HEK293 (cell line): ENCODE measurements around the gene PAAF1.

Experiments
- CTCF ChIA-PET: fragments of 350-600 bp; formaldehyde crosslinking; extraction: SDS; loops from one replicate; lab custom pipeline; 2021; ENCODE audit warnings: antibody characterized with exemption; lab: Yijun Ruan, JAX
- POLR2A ChIA-PET: fragments of 300-600 bp; formaldehyde crosslinking; extraction: SDS; loops from one replicate; lab custom pipeline; 2020; ENCODE audit warnings: antibody characterized with exemption, inconsistent platforms; lab: Yijun Ruan, JAX
- H3K27ac ChIP-seq: fragments of 200-500 bp; sonication (Bioruptor generic); 2 replicates; pipeline ENCODE4 v1.5.1; 2014; ENCODE audit warnings: low read depth, low read length, control low read depth, inconsistent platforms; ENCODE audit errors: extremely low read depth
- H3K36me3 ChIP-seq, 2 experiments: fragments of 200-500 bp in 1 of 2; sonication (Bioruptor generic) in 1 of 2; 1 replicate in 1 of 2; 2 replicates in 1 of 2; pipeline ENCODE4 v1.5.1; 2014 to 2017; ENCODE audit warnings: inconsistent platforms in 2 of 2, low read length in 2 of 2; ENCODE audit not compliant: control insufficient read depth in 2 of 2, insufficient read depth in 1 of 2
- H3K4me1 ChIP-seq: fragments of 200-500 bp; sonication (Bioruptor generic); 2 replicates; pipeline ENCODE4 v1.5.1; 2014; ENCODE audit warnings: mild to moderate bottlenecking, low read length, inconsistent platforms; ENCODE audit not compliant: control insufficient read depth, insufficient read depth
- H3K4me3 ChIP-seq: 2 replicates; pipeline ENCODE4 v1.5.1; 2011; ENCODE audit warnings: low read depth, mild to moderate bottlenecking, control low read depth, low read length, moderate library complexity
- H3K9me3 ChIP-seq: fragments of 200-500 bp; sonication (Bioruptor generic); 2 replicates; pipeline ENCODE4 v1.5.1; 2014; ENCODE audit warnings: low read depth, low read length, inconsistent platforms; ENCODE audit not compliant: control insufficient read depth, insufficient read depth
- IKZF3 ChIP-seq: fragments of 450-650 bp; IDR thresholded peaks from 2 replicates; pipeline ENCODE4 v1.5.0; 2018; ENCODE audit warnings: missing biosample characterization, mild to moderate bottlenecking, missing genetic modification characterization, moderate library complexity
- SP3 ChIP-seq: fragments of 450-650 bp; formaldehyde crosslinking; IDR thresholded peaks from 2 replicates; pipeline ENCODE4 v1.5.1; 2016; ENCODE audit warnings: missing biosample characterization, missing genetic modification characterization
- TCF7L2 ChIP-seq: IDR thresholded peaks from 2 replicates; pipeline ENCODE4 v1.6.1; 2011; ENCODE audit warnings: low read depth, mild to moderate bottlenecking, inconsistent platforms, low read length, moderate library complexity, borderline replicate concordance
- ZBTB17 ChIP-seq: fragments of 450-650 bp; formaldehyde crosslinking; IDR thresholded peaks from 2 replicates; pipeline ENCODE4 v1.5.1; 2016; ENCODE audit warnings: missing biosample characterization, missing genetic modification characterization
- ZNF266 ChIP-seq: fragments of 450-650 bp; formaldehyde crosslinking; IDR thresholded peaks from 2 replicates; pipeline ENCODE4 v1.5.1; 2016; ENCODE audit warnings: missing biosample characterization, missing genetic modification characterization, low read depth
- ZNF596 ChIP-seq: fragments of 450-650 bp; IDR thresholded peaks from 2 replicates; pipeline ENCODE4 v1.5.0; 2018; ENCODE audit warnings: missing biosample characterization, mild to moderate bottlenecking, missing genetic modification characterization, moderate library complexity
- ZNF621 ChIP-seq: fragments of 450-650 bp; formaldehyde crosslinking; IDR thresholded peaks from 2 replicates; pipeline ENCODE4 v1.5.1; 2017; ENCODE audit warnings: missing biosample characterization, missing genetic modification characterization
- ZNF701 ChIP-seq: fragments of 450-650 bp; formaldehyde crosslinking; IDR thresholded peaks from 2 replicates; pipeline ENCODE4 v1.5.1; 2016; ENCODE audit warnings: missing biosample characterization, missing genetic modification characterization
- TF ChIP-seq, protein P1 (sequence below): fragments of 450-650 bp; formaldehyde crosslinking; IDR thresholded peaks from 2 replicates; pipeline ENCODE4 v1.5.1; 2016; ENCODE audit warnings: missing biosample characterization, missing genetic modification characterization, low read depth
- TF ChIP-seq, protein P2 (sequence below): fragments of 450-650 bp; formaldehyde crosslinking; IDR thresholded peaks from 2 replicates; pipeline ENCODE4 v1.5.0; 2017; ENCODE audit warnings: missing biosample characterization, missing genetic modification characterization, borderline replicate concordance
- TF ChIP-seq, protein P3 (sequence below): fragments of 450-650 bp; formaldehyde crosslinking; IDR thresholded peaks from 2 replicates; pipeline ENCODE4 v1.5.1; 2016; ENCODE audit warnings: missing biosample characterization, missing genetic modification characterization, borderline replicate concordance

PAAF1 gene

DNA sequence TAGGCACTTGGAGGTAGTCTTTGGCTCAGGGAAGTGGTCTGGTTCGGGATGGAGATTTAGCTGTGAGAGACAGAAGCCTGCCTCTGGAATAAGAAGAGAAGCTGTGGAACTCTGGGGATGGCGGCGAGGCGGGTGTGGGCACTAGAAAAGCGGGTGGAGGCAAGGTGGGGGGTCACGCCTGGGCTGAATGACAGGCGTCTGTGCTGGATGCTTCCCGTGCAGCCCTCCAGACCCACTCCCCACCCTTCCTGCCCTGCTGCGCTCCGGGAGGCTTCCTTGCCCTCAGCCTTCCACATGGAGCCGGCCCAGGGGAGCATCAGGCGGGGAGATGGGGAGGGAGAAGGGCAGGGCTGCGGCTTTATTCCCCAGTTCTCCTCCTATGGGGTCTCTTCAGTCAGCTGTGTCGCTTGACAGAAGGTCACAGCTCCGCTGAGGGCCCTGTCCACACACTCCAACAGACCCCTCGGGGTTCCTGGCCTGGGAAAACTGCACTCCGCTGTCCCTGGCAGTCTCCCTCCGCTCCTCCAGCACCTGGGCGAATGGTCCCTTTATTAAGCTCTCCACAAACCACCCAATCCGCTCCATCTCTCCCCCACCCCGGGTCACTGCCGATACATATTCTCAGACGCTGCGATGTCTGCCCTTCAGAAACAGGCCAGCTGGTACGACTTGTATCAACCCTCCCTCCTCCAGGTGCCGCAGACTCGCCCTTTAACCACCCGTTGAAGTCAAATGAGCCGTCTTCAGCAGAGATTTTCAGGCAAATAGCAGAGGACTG, 80.3 kb downstream of the PAAF1 start (continued):
- no peak for TF ChIP-seq ZNF701 (tag by site-specific recombination)
- TF ChIP-seq ZNF266, result no peak
- TF ChIP-seq, protein P1, sequence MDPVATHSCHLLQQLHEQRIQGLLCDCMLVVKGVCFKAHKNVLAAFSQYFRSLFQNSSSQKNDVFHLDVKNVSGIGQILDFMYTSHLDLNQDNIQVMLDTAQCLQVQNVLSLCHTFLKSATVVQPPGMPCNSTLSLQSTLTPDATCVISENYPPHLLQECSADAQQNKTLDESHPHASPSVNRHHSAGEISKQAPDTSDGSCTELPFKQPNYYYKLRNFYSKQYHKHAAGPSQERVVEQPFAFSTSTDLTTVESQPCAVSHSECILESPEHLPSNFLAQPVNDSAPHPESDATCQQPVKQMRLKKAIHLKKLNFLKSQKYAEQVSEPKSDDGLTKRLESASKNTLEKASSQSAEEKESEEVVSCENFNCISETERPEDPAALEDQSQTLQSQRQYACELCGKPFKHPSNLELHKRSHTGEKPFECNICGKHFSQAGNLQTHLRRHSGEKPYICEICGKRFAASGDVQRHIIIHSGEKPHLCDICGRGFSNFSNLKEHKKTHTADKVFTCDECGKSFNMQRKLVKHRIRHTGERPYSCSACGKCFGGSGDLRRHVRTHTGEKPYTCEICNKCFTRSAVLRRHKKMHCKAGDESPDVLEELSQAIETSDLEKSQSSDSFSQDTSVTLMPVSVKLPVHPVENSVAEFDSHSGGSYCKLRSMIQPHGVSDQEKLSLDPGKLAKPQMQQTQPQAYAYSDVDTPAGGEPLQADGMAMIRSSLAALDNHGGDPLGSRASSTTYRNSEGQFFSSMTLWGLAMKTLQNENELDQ (tag by site-specific recombination), result no peak
- TF ChIP-seq, protein P2, sequence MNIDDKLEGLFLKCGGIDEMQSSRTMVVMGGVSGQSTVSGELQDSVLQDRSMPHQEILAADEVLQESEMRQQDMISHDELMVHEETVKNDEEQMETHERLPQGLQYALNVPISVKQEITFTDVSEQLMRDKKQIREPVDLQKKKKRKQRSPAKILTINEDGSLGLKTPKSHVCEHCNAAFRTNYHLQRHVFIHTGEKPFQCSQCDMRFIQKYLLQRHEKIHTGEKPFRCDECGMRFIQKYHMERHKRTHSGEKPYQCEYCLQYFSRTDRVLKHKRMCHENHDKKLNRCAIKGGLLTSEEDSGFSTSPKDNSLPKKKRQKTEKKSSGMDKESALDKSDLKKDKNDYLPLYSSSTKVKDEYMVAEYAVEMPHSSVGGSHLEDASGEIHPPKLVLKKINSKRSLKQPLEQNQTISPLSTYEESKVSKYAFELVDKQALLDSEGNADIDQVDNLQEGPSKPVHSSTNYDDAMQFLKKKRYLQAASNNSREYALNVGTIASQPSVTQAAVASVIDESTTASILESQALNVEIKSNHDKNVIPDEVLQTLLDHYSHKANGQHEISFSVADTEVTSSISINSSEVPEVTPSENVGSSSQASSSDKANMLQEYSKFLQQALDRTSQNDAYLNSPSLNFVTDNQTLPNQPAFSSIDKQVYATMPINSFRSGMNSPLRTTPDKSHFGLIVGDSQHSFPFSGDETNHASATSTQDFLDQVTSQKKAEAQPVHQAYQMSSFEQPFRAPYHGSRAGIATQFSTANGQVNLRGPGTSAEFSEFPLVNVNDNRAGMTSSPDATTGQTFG, result no peak
- no peak for TF ChIP-seq IKZF3 (tag by site-specific recombination)
- TF ChIP-seq TCF7L2, result no peak
- TF ChIP-seq ZNF621 (tag by site-specific recombination), result no peak
- no peak for TF ChIP-seq SP3 (tag by site-specific recombination)

DNA sequence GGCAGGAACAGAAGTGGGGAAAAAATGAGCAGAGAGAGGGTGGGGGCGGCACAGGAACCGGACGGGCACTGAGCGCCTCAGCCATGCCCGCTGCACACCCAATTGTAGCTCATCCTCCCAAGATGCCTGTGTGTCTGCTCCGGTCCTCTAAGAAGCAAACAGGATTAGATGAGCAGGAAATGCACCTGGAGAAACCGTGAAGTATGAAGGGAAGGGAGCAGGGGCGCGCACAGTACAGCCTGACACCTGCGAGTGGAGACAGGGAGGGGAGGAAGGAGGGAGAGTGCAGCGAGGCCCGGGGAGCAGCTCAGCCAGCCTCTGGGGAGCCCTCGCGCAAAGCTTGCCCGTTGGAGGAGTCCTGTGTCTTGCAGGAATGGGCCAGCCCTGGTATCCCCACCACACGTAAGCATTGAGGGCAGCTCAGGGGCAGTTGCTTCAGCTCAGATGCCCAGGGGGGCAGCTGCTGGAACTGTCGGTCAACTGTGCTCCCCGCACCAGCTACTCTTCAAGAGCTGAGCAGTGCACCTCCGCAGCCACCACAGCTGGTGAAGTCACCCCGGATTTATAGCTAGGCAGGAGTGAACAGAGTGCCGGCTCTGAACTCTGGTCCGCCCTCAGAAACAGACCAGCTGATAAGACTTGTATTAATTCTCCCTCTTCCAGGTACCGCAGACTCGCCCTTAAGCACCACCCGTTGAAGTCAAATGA, 81.0 kb downstream of the PAAF1 start:
- no peaks in the 10 kb centered on the region for H3K36me3 ChIP-seq
- ChIA-PET POLR2A (no interaction called here), CTCF (interaction anchor here (0.6 kb wide), 1 partner anchor 52 kb away, joined by 3 read pairs; no protein-coding TSS in a partner anchor)
- TF ChIP-seq, protein P3, sequence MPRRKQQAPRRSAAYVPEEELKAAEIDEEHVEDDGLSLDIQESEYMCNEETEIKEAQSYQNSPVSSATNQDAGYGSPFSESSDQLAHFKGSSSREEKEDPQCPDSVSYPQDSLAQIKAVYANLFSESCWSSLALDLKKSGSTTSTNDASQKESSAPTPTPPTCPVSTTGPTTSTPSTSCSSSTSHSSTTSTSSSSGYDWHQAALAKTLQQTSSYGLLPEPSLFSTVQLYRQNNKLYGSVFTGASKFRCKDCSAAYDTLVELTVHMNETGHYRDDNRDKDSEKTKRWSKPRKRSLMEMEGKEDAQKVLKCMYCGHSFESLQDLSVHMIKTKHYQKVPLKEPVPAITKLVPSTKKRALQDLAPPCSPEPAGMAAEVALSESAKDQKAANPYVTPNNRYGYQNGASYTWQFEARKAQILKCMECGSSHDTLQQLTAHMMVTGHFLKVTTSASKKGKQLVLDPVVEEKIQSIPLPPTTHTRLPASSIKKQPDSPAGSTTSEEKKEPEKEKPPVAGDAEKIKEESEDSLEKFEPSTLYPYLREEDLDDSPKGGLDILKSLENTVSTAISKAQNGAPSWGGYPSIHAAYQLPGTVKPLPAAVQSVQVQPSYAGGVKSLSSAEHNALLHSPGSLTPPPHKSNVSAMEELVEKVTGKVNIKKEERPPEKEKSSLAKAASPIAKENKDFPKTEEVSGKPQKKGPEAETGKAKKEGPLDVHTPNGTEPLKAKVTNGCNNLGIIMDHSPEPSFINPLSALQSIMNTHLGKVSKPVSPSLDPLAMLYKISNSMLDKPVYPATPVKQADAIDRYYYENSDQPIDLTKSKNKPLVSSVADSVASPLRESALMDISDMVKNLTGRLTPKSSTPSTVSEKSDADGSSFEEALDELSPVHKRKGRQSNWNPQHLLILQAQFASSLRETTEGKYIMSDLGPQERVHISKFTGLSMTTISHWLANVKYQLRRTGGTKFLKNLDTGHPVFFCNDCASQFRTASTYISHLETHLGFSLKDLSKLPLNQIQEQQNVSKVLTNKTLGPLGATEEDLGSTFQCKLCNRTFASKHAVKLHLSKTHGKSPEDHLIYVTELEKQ, result no peak
- H3K4me3 ChIP-seq, result no peak overlapping the region
- H3K27ac ChIP-seq, result no peak overlapping the region
- no peaks in the 10 kb centered on the region for H3K4me1 ChIP-seq
- H3K9me3 ChIP-seq, result no peaks in the 10 kb centered on the region

DNA sequence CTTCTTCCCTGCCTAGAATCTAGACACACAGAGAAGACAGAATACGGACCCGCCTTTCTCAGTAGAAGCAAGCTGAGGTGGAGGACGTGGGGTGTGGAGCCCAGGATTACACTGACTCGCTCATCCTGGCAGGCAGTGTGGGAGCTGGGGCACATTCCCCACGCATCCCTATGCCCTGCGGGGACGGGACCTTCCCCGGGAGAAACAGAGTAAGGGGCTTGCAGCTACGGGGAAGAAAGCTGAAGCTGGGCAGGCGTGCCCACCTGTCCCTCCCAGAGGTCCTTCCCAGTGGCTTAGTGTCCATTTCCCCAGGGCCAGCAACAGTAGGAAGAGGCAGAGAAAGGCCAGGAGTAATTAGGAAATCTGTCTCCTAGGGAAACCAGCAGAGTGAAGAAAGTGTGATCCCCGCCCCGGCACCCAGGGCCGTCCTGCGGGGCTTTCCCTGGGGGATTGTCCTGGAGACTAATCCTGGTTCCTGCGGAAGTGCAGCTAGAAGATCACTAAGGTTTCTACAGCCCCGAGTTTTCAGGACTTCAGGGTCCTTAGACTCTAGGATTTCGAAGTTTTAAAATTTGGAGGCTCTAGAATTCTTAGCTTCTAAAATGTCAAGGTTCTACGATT, 81.8 kb downstream of the PAAF1 start:
- 0 out of 2 replicates have a peak, but pooled peaks have one; percentile 16 for TF ChIP-seq ZBTB17 (tag by site-specific recombination)
- no peak for TF ChIP-seq TCF7L2
- TF ChIP-seq ZNF596 (tag by site-specific recombination), result no peak
- Histone ChIP-seq H3K4me3 (no peak overlapping the region), H3K36me3 (no peaks in the 10 kb centered on the region), H3K4me1 (no peaks in the 10 kb centered on the region), H3K27ac (no peak overlapping the region), H3K9me3 (no peaks in the 10 kb centered on the region)
- CTCF ChIA-PET, result interaction anchor here (0.6 kb wide), 2 partner anchors 133 to 249 kb away, joined by 3 to 4 read pairs; no protein-coding TSS in a partner anchor
- POLR2A ChIA-PET, result interaction anchor here (0.6 kb wide), 1 partner anchor 293 kb away, joined by 5 read pairs; no protein-coding TSS in a partner anchor
